IMR-90 (cell line): Measurements from ENCODE around the gene KCNJ10. TPM values are rescaled to one million over a fixed set of nuclear protein-coding genes. Genes with fewer than 3 reads are reported as not detected.

ENCODE experiments used
- ATAC-seq: fragments of 200-7000 bp; cut with Tn5 transposase; 2 replicates; pipeline ENCODE4 v1.9.1; 2020; ENCODE audit warnings: low read depth, mild to moderate bottlenecking, moderate library complexity
- BruUV-seq: library from RNA; stranded (reverse); fragments of 400-500 nt; replicated peaks from 2 replicates; lab custom pipeline; 2021; lab: Mats Ljungman, UMichigan
- CTCF ChIA-PET: fragments of 300-600 bp; formaldehyde crosslinking; extraction: SDS; loops from one replicate; lab custom pipeline; 2021; ENCODE audit warnings: antibody characterized with exemption; lab: Yijun Ruan, JAX
- POLR2A ChIA-PET: fragments of 300-600 bp; sonication (Branson Sonifier 250); formaldehyde crosslinking; loops from one replicate; lab custom pipeline; 2022; ENCODE audit warnings: antibody characterized with exemption; ENCODE audit not compliant: unreplicated experiment; lab: Charles Lee
- DNase-seq: peaks from one replicate; pipeline ENCODE4 v3.0.0; 2013
- H2AFZ ChIP-seq: replicated peaks from 2 replicates; pipeline ENCODE3; 2013; ENCODE audit warnings: low read length, mild to moderate bottlenecking; ENCODE audit not compliant: poor library complexity
- H2AK5ac ChIP-seq: 2 replicates; pipeline ENCODE4 v1.6.1; 2013; ENCODE audit warnings: low read depth, low read length, inconsistent platforms
- H2AK9ac ChIP-seq: replicated peaks from 2 replicates; pipeline ENCODE3; 2013; ENCODE audit warnings: mild to moderate bottlenecking, low read depth, low read length, moderate library complexity; ENCODE audit not compliant: poor library complexity
- H2BK120ac ChIP-seq: 2 replicates; pipeline ENCODE4 v1.6.1; 2013; ENCODE audit warnings: low read depth, low read length, inconsistent platforms
- H2BK15ac ChIP-seq: 3 replicates; pipeline ENCODE4 v1.6.1; 2013; ENCODE audit warnings: low read depth, low read length, inconsistent platforms
- H2BK20ac ChIP-seq: 2 replicates; pipeline ENCODE4 v1.6.1; 2013; ENCODE audit warnings: low read depth, mild to moderate bottlenecking, inconsistent platforms, low read length, moderate library complexity
- H2BK5ac ChIP-seq: 2 replicates; pipeline ENCODE4 v1.6.1; 2013; ENCODE audit warnings: mild to moderate bottlenecking, low read depth, low read length, inconsistent platforms; ENCODE audit not compliant: poor library complexity, severe bottlenecking
- H3K14ac ChIP-seq: replicated peaks from 2 replicates; pipeline ENCODE4 v1.6.1; 2013; ENCODE audit warnings: low read depth, low read length, inconsistent platforms
- H3K18ac ChIP-seq: 2 replicates; pipeline ENCODE4 v1.6.1; 2013; ENCODE audit warnings: low read depth, low read length, control low read depth
- H3K23ac ChIP-seq: 2 replicates; pipeline ENCODE4 v1.6.1; 2013; ENCODE audit warnings: low read depth, low read length, inconsistent platforms
- H3K27ac ChIP-seq: 2 replicates; pipeline ENCODE4 v1.5.1; 2013; ENCODE audit warnings: mild to moderate bottlenecking, control low read depth, low read length; ENCODE audit not compliant: insufficient read depth
- H3K27me3 ChIP-seq: 2 replicates; pipeline ENCODE4 v1.6.1; 2013; ENCODE audit warnings: low read length; ENCODE audit not compliant: control insufficient read depth, insufficient read depth
- H3K36me3 ChIP-seq: 2 replicates; pipeline ENCODE4 v1.6.1; 2013; ENCODE audit warnings: low read length, mixed read lengths; ENCODE audit not compliant: control insufficient read depth, insufficient read depth
- H3K4ac ChIP-seq: 2 replicates; pipeline ENCODE4 v1.6.1; 2013; ENCODE audit warnings: low read depth, low read length, inconsistent platforms
- H3K4me1 ChIP-seq: 2 replicates; pipeline ENCODE4 v1.6.1; 2013; ENCODE audit warnings: low read length, mixed read lengths; ENCODE audit not compliant: control insufficient read depth, insufficient read depth
- H3K4me2 ChIP-seq: 2 replicates; pipeline ENCODE4 v1.6.1; 2013; ENCODE audit warnings: low read depth, mild to moderate bottlenecking, control low read depth, low read length, moderate library complexity
- H3K4me3 ChIP-seq: 2 replicates; pipeline ENCODE4 v1.5.1; 2013; ENCODE audit warnings: low read depth, mild to moderate bottlenecking, control low read depth, low read length, moderate library complexity; ENCODE audit not compliant: insufficient read depth
- H3K56ac ChIP-seq: 2 replicates; pipeline ENCODE4 v1.6.1; 2013; ENCODE audit warnings: low read length, inconsistent platforms; ENCODE audit not compliant: insufficient read depth; ENCODE audit errors: extremely low read depth
- H3K79me1 ChIP-seq, 2 experiments: 2 replicates each; pipeline ENCODE4 v1.6.1; 2013; ENCODE audit warnings: low read length in 2 of 2, inconsistent platforms in 1 of 2, low read depth in 1 of 2
- H3K9ac ChIP-seq: 2 replicates; pipeline ENCODE4 v1.6.1; 2013; ENCODE audit warnings: low read depth, low read length, control low read depth
- H3K9me1 ChIP-seq: 2 replicates; pipeline ENCODE4 v1.6.1; 2013; ENCODE audit warnings: low read length, inconsistent platforms; ENCODE audit not compliant: insufficient read depth
- H3K9me3 ChIP-seq: 2 replicates; pipeline ENCODE4 v1.6.1; 2013; ENCODE audit warnings: low read length; ENCODE audit not compliant: control insufficient read depth, insufficient read depth
- H4K20me1 ChIP-seq: 2 replicates; pipeline ENCODE4 v1.6.1; 2013; ENCODE audit warnings: low read length, inconsistent platforms; ENCODE audit not compliant: insufficient read depth
- H4K5ac ChIP-seq: 2 replicates; pipeline ENCODE4 v1.6.1; 2013; ENCODE audit warnings: mild to moderate bottlenecking, low read depth, low read length, control low read depth
- H4K8ac ChIP-seq, 2 experiments: 2 replicates each; pipeline ENCODE4 v1.6.1; 2013; ENCODE audit warnings: low read depth in 2 of 2, low read length in 2 of 2, control low read depth in 1 of 2, inconsistent platforms in 1 of 2
- H4K91ac ChIP-seq: 2 replicates; pipeline ENCODE4 v1.6.1; 2013; ENCODE audit warnings: low read depth, low read length, inconsistent platforms; ENCODE audit not compliant: insufficient read depth
- BHLHE40 ChIP-seq: fragments of 150-350 bp; IDR thresholded peaks from 2 replicates; pipeline ENCODE4 v1.6.1; 2016; ENCODE audit warnings: mild to moderate bottlenecking, low read depth, low read length
- CHD1 ChIP-seq: IDR thresholded peaks from 2 replicates; pipeline ENCODE4 v1.6.1; 2012; ENCODE audit warnings: low read depth, low read length, improper control_type of control experiment
- MAFK ChIP-seq: IDR thresholded peaks from 2 replicates; pipeline ENCODE4 v1.6.1; 2012; ENCODE audit warnings: low read depth, low read length, improper control_type of control experiment
- MAZ ChIP-seq: IDR thresholded peaks from 2 replicates; pipeline ENCODE4 v1.6.1; 2012; ENCODE audit warnings: low read depth, mild to moderate bottlenecking, low read length, improper control_type of control experiment, moderate library complexity, borderline replicate concordance
- MXI1 ChIP-seq: IDR thresholded peaks from 2 replicates; pipeline ENCODE4 v1.6.1; 2012; ENCODE audit warnings: low read depth, mild to moderate bottlenecking, low read length, moderate library complexity, borderline replicate concordance
- RCOR1 ChIP-seq: IDR thresholded peaks from 2 replicates; pipeline ENCODE4 v1.6.1; 2012; ENCODE audit warnings: mild to moderate bottlenecking, low read length, improper control_type of control experiment; ENCODE audit not compliant: insufficient replicate concordance
- WGBS, 2 experiments: methylation state at CpG; one replicate each; pipeline versions ENCODE4 v1.1.5 to v1.1.7; 2013; ENCODE audit warnings: missing lambda C conversion rate in 2 of 2; ENCODE audit not compliant: insufficient read length in 1 of 2; ENCODE audit errors: extremely low coverage in 2 of 2; 5-methylcytosine and 5-hydroxymethylcytosine counted together
- dilution Hi-C: fragments of 300-500 bp; cut with HindIII; formaldehyde crosslinking; loops from one replicate; pipeline ENCODE4 v1.14.3; 2018; ENCODE audit warnings: low sequenced_read_pairs; ENCODE audit not compliant: unreplicated experiment
- in situ Hi-C: fragments of 300-500 bp; cut with MboI; formaldehyde crosslinking; loops from 3 replicates; pipeline ENCODE4 v1.14.3; 2019; ENCODE audit warnings: low sequenced_read_pairs, inconsistent platforms, mixed read lengths
- intact Hi-C: fragments of 100-400 bp; cut with micrococcal nuclease; formaldehyde crosslinking; loops from 2 replicates; pipeline ENCODE4 v1.10.0; 2022
- polyA plus RNA-seq, 3 experiments: library from polyadenylated mRNA; depleted of rRNA; stranded (reverse); fragments of >200 nt; gene quantifications; 2 replicates each; pipeline ENCODE4 v1.2.3, GENCODE V29; 2012; ENCODE audit warnings: low replicate concordance in 1 of 3
- total RNA-seq: library from RNA; depleted of rRNA; stranded (reverse); fragments of >200 nt; gene quantifications from 2 replicates; pipeline ENCODE4 v1.2.3, GENCODE V29; 2012
- TF ChIP-seq, protein P1 (sequence below): fragments of 150-350 bp; IDR thresholded peaks from 2 replicates; pipeline ENCODE4 v1.6.1; 2017; ENCODE audit warnings: mild to moderate bottlenecking, antibody characterized with exemption, low read length, low read depth

The KCNJ10 gene
- total and polyA plus RNA-seq, 2 of the 4 experiments (the other 2 are of a cell fraction) = not detected

DNA sequence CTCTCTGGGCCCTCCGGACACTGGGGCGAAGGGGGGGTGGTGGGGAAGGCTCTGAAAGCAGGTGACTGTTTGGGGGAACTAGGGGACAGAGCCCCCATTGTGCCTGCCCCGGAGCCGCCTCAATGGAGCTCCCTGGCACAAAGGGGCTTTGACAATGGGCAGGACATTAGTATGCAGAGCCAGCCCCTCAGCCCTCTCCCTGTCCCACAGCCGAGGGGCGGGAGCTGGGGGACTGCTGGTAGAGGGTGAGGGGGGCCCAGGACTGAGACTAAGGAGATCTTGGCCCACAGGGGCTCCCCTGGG is 7.8 kb downstream of the KCNJ10 start:
- H4K20me1 ChIP-seq = no peaks in the 10 kb centered on the region
- no peaks in the 10 kb centered on the region for H3K4me1 ChIP-seq
- H3K4me2 ChIP-seq = no peak overlapping the region
- H4K8ac ChIP-seq = no peak overlapping the region
- H3K4ac ChIP-seq = no peak overlapping the region
- H3K4me3 ChIP-seq = no peak overlapping the region
- in situ Hi-C loops (no loop called here), dilution Hi-C loops (no loop called here), intact Hi-C loops (no loop called here)
- no peak overlapping the region for H4K91ac ChIP-seq
- peaks cover 68% of the 10 kb centered on the region for H3K27me3 ChIP-seq
- ChIA-PET POLR2A (no interaction called here), CTCF (no interaction called here)
- no peaks in the 10 kb centered on the region for H3K9me1 ChIP-seq
- no CpG with 5 or more reads among the region's 6 CpGs for WGBS, 2 experiments
- no peak overlapping the region for H2BK5ac ChIP-seq
- no peak overlapping the region for H3K23ac ChIP-seq
- DNase-seq = no peak
- H3K18ac ChIP-seq = no peak overlapping the region
- BruUV-seq = no TSS peak
- H2AFZ ChIP-seq = no peak overlapping the region
- no peak overlapping the region for H3K9ac ChIP-seq
- H2BK120ac ChIP-seq = no peak overlapping the region
- TF ChIP-seq, protein P1, sequence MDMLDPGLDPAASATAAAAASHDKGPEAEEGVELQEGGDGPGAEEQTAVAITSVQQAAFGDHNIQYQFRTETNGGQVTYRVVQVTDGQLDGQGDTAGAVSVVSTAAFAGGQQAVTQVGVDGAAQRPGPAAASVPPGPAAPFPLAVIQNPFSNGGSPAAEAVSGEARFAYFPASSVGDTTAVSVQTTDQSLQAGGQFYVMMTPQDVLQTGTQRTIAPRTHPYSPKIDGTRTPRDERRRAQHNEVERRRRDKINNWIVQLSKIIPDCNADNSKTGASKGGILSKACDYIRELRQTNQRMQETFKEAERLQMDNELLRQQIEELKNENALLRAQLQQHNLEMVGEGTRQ = no peak
- TF ChIP-seq MXI1 (no peak), RCOR1 (no peak), CHD1 (no peak), BHLHE40 (no peak), MAFK (no peak), MAZ (no peak)
- no peak overlapping the region for H3K14ac ChIP-seq
- ATAC-seq = no peak
- H2BK15ac ChIP-seq = no peak overlapping the region
- H3K36me3 ChIP-seq = no peaks in the 10 kb centered on the region
- H3K9me3 ChIP-seq = no peaks in the 10 kb centered on the region
- no peak overlapping the region for H2BK20ac ChIP-seq
- H3K56ac ChIP-seq = no peak overlapping the region
- H2AK5ac ChIP-seq = no peak overlapping the region
- H2AK9ac ChIP-seq = no peak overlapping the region
- no peak overlapping the region for H3K27ac ChIP-seq
- H3K79me1 ChIP-seq = no peaks in the 10 kb centered on the region
- H4K5ac ChIP-seq = no peak overlapping the region
